Muscle layer of colon (tissue), 2 donors: ENCODE measurements around the gene RIMS3.

ENCODE experiments used
- H3K27ac ChIP-seq: one replicate; pipeline ENCODE4 v1.7.0; 2013; ENCODE audit warnings: low read depth, mild to moderate bottlenecking, low read length, moderate library complexity
- H3K27me3 ChIP-seq, 2 donors: one replicate each; pipeline ENCODE4 v1.7.0; 2013; ENCODE audit warnings: low read length in 2 of 2, mild to moderate bottlenecking in 2 of 2; ENCODE audit not compliant: insufficient read depth in 2 of 2, control insufficient read depth in 1 of 2
- H3K36me3 ChIP-seq: one replicate; pipeline ENCODE4 v1.7.0; 2013; ENCODE audit warnings: mild to moderate bottlenecking, low read length; ENCODE audit not compliant: insufficient read depth
- H3K4me1 ChIP-seq: one replicate; pipeline ENCODE4 v1.7.0; 2013; ENCODE audit warnings: mild to moderate bottlenecking, low read length; ENCODE audit not compliant: insufficient read depth
- H3K4me3 ChIP-seq, 2 donors: one replicate each; pipeline ENCODE4 v1.7.0; 2013; ENCODE audit warnings: low read length in 2 of 2, low read depth in 1 of 2, mild to moderate bottlenecking in 1 of 2, moderate library complexity in 1 of 2
- H3K9ac ChIP-seq: one replicate; pipeline ENCODE4 v1.7.0; 2013; ENCODE audit warnings: low read length
- H3K9me3 ChIP-seq: one replicate; pipeline ENCODE4 v1.7.0; 2013; ENCODE audit warnings: mild to moderate bottlenecking, low read length
- donor health status: abdominal sarcoma.
- donor health status: Adenocarcinoma of cecum.

Gene RIMS3

DNA sequence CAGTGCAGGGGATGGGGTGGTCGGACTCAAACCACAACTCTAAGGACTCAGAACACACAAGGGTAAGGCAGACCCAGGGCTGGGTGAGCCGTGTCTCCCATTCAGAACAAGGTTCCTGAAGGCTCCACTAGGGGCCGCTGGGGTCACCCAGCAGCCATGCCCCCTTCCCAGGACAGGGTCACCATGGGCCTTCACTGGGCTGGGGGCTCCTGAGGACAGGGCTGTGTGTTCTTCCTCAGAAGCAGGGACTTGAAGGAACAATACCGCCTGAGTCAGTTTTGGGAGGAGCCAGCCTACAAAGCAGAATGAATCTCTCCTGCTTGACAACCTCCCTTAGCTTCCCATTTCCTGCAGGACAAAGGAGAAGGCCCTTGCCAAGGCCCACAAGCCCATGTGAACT is 15.4 kb downstream of the RIMS3 start:
- Histone ChIP-seq H3K9ac (no peak overlapping the region), H3K4me1 (no peaks in the 10 kb centered on the region), H3K27ac (no peak overlapping the region), H3K9me3 (no peaks in the 10 kb centered on the region), H3K36me3 (no peaks in the 10 kb centered on the region), H3K27me3 (peaks cover 0 to 5% of the 10 kb centered on the region in 2 donors), H3K4me3 (no peak overlapping the region)

GRCh38 chr1:40649592-40649930 is 15.9 kb downstream of the RIMS3 start:
- no peaks in the 10 kb centered on the region for H3K9me3 ChIP-seq
- no peak overlapping the region for H3K9ac ChIP-seq
- no peaks in the 10 kb centered on the region for H3K36me3 ChIP-seq
- H3K27me3 ChIP-seq: peaks cover 0 to 5% of the 10 kb centered on the region in 2 donors
- no peaks in the 10 kb centered on the region for H3K4me1 ChIP-seq
- H3K27ac ChIP-seq: no peak overlapping the region
- H3K4me3 ChIP-seq: no peak overlapping the region

GRCh38 chr1:40648928-40649591 is 16.4 kb downstream of the RIMS3 start:
- H3K36me3 ChIP-seq: no peaks in the 10 kb centered on the region
- no peak overlapping the region for H3K4me3 ChIP-seq
- no peak overlapping the region for H3K27ac ChIP-seq
- no peaks in the 10 kb centered on the region for H3K4me1 ChIP-seq
- H3K9me3 ChIP-seq: no peaks in the 10 kb centered on the region
- H3K27me3 ChIP-seq: no peaks in the 10 kb centered on the region
- no peak overlapping the region for H3K9ac ChIP-seq

GRCh38 chr1:40648200-40648599 is 17.3 kb downstream of the RIMS3 start:
- H3K27me3 ChIP-seq: no peaks in the 10 kb centered on the region
- no peak overlapping the region for H3K4me3 ChIP-seq
- no peak overlapping the region for H3K27ac ChIP-seq
- no peak overlapping the region for H3K9ac ChIP-seq
- no peaks in the 10 kb centered on the region for H3K9me3 ChIP-seq
- no peaks in the 10 kb centered on the region for H3K36me3 ChIP-seq
- no peaks in the 10 kb centered on the region for H3K4me1 ChIP-seq

- Histone ChIP-seq H3K27ac (no peak overlapping the region), H3K27me3 (no peaks in the 10 kb centered on the region), H3K36me3 (no peaks in the 10 kb centered on the region), H3K4me1 (no peaks in the 10 kb centered on the region), H3K4me3 (no peak overlapping the region), H3K9ac (no peak overlapping the region), H3K9me3 (no peaks in the 10 kb centered on the region)
Measured at GRCh38 chr1:40646315-40646714, 19.2 kb downstream of the RIMS3 start.

GRCh38 chr1:40645118-40645680 is 20.3 kb downstream of the RIMS3 start:
- no peaks in the 10 kb centered on the region for H3K27me3 ChIP-seq
- H3K27ac ChIP-seq: no peak overlapping the region
- H3K4me1 ChIP-seq: no peaks in the 10 kb centered on the region
- H3K4me3 ChIP-seq: no peak overlapping the region
- H3K9me3 ChIP-seq: no peaks in the 10 kb centered on the region
- H3K9ac ChIP-seq: no peak overlapping the region
- H3K36me3 ChIP-seq: no peaks in the 10 kb centered on the region

DNA sequence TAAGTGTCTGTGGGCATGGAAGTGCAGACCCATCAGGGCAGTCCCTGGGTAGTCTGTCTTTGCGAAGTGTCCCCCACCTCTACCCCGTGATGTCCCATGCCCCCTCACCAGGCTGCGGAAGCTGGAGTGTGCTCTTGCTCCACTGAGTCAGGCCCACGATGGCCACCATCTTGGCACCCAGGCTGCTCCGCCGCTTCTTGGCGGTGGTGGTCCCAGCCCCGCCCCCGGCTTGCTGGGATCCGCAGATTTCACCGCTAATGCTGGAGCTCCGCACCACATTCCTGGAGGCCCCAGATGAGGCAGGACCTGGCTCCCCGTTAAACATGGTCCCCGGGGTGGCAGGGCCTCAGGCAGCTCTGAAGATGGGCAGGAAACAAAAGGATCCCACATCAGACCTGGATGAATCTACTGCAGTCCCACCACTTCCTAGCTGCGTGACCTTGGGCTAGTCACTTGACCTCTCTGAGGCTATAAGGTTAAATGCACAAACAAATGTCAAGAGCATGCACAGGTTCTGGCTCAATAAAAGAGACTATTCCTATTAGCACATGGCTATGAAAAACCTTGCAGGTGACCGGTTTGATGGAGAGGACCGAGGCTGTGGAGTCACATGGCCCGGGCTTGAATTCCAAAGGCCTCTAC is 23.8 kb downstream of the RIMS3 start:
- Histone ChIP-seq H3K4me3 (no peak overlapping the region), H3K27me3 (no peaks in the 10 kb centered on the region), H3K9me3 (no peaks in the 10 kb centered on the region), H3K27ac (no peak overlapping the region), H3K4me1 (no peaks in the 10 kb centered on the region), H3K36me3 (no peaks in the 10 kb centered on the region), H3K9ac (no peak overlapping the region)

- H3K4me1 ChIP-seq: no peaks in the 10 kb centered on the region
- H3K27ac ChIP-seq: no peak overlapping the region
- no peak overlapping the region for H3K9ac ChIP-seq
- no peaks in the 10 kb centered on the region for H3K36me3 ChIP-seq
- no peaks in the 10 kb centered on the region for H3K27me3 ChIP-seq
- no peak overlapping the region for H3K4me3 ChIP-seq
- no peaks in the 10 kb centered on the region for H3K9me3 ChIP-seq
Measured at GRCh38 chr1:40640314-40641076, 25.0 kb downstream of the RIMS3 start.

GRCh38 chr1:40638097-40639036 is 27.1 kb downstream of the RIMS3 start:
- Histone ChIP-seq H3K36me3 (no peaks in the 10 kb centered on the region), H3K27me3 (no peaks in the 10 kb centered on the region), H3K4me3 (no peak overlapping the region)

DNA sequence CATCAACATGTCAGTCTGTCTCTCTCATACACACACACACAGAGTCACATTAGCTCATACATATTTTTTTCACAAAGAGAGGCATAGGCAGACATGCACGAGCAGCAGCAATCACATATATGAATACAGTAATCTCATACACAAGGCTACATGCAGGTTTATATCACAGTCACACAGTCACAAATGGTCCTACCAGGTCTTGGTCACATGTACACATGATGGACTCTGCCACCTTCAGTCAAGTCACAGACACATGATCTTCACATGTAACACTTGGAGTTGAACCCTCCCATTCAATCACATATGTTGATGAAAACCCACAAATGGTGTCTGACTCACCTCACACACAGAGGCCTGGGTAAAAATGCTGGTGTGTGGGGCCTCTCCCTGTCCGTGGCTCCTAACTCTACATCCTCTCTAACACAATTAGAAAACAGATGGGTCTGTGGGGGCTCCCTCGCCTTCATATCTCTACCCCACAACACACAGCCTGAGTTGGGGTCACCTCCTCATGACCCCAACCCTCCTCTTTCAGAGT is 27.9 kb downstream of the RIMS3 start:
- H3K9me3 ChIP-seq: no peaks in the 10 kb centered on the region
- H3K4me1 ChIP-seq: peaks cover 12% of the 10 kb centered on the region
- H3K9ac ChIP-seq: no peak overlapping the region
- no peak overlapping the region for H3K27ac ChIP-seq
- H3K4me3 ChIP-seq: no peak overlapping the region
- no peaks in the 10 kb centered on the region for H3K36me3 ChIP-seq
- no peaks in the 10 kb centered on the region for H3K27me3 ChIP-seq

More at GRCh38 chr1:40638097-40639036, 27.1 kb downstream of the RIMS3 start:
- peaks cover 11% of the 10 kb centered on the region for H3K4me1 ChIP-seq
- H3K9me3 ChIP-seq: no peaks in the 10 kb centered on the region
- H3K27ac ChIP-seq: no peak overlapping the region
- no peak overlapping the region for H3K9ac ChIP-seq
